HG03139 (cell line): ENCODE data around the gene TELO2.

Experiments used
- ATAC-seq: cut with Tn5 transposase; IDR thresholded peaks from one replicate; pipeline ENCODE4 v1.9.1; 2021; ENCODE audit not compliant: unreplicated experiment

The TELO2 gene

DNA sequence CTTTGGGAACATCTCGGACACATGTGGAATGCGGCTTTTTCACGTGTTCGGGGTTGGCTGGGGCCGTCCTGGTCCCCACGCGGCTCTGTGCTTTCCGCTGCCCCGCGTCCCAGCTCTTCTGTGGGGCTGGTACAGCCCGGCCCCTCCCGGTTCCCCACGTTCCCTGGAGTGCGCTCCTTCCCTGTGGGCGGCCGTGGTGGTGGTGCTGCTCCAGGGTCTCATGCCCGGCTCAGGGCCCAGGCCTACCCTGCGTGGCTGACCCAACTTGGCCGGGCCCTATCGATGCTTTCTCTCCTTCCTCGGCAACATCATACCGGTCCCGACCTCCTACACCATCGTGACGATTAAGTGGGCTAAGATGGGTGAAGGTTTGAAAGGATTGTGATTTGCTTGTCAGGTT is 3.3 kb downstream of the TELO2 start:
- no peak for ATAC-seq

DNA sequence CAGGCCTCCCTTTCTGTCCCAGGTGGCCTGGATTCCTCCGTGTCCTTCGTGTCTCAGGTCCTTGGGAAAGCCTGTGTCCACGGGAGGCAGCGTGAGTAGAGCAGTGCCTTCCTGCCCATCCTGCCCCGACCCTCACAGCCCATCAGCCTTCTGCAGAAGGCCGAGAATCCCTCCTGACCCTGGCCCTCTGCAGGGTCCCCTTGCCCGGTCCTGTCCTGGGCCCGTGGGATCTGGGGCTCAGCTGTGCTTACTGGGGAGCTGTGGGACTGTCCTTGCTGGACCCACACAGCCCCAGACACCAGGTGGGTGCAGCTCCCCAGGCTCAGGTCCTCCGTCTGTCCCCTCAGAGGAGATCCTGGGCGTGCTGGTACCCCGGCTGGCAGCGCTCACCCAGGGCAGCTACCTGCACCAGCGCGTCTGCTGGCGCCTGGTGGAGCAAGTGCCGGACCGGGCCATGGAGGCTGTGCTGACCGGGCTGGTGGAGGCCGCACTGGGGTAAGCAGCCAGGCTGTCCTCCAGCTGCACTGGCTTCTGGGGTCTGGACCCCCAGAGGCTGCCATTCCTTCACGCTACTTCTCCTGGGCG is 3.9 kb downstream of the TELO2 start:
- no peak for ATAC-seq

DNA sequence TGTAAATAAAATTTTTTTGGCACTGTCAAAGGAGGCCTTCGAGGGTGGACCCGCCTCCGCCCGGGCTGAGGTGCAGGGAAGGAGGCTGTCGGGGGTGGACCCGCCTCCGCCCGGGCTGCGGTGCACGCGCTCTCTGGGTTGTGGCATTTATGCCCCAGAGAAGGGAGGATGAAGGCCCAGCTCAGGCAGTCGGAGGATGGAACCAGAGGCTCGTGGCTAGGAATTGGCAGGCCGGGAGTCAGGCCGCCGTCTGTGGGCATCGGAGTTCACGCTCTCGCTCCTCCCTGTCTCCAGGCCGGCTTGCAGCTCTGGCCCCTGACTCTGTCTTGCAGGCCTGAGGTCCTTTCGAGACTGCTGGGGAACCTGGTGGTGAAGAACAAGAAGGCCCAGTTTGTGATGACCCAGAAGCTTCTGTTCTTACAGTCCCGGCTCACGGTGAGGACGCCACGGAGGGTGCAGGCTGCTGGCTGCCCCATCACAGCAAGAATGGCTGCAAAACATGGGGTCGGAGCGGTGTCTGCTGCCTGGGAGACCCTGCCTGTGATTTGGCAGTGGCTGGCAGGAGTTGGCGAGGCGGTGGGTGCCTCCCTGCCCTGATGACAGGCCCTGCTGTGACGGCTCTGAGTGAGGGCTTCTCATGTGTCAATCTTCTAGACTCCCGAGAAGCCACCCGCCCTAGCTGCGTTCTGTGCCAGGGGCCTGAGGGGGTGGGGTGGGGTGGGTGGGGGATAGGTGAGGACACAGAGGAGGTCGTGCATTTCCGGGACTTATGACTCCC is 5.9 kb downstream of the TELO2 start:
- no peak for ATAC-seq

- ATAC-seq, result no peak
These were observed 6.8 kb downstream of the TELO2 start for GRCh38 chr16:1499756-1500464.

DNA sequence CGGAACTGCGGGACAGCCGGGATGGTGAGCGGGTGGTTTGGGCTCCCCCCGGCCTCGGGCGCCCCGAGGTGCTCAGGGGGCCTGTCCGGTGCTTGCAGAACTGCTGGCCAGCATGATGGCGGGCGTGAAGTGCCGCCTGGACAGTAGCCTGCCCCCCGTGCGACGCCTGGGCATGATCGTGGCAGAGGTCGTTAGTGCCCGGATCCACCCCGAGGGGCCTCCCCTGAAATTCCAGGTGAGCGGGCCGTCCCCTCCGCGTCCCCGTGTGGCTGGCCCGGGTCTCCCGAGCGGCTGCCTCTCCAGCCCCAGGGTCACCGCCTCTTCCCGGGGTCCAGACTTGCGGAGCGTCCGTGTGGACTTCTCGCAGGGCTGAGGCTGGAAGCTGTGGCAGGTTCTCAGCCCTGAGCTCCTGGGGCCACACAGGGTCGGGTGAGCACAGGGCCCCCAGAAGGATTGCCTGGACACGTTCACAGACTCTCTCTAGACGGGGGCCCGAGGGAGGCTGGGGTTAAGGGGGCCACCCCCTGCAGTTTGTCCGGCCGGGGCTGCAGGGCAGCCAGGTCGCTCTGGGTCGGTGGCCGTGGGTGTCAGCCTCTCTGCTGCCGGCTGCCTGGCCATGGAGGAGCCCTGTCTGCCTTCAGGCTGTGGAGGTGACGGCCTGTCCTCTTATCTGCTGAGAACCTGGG is 7.4 kb downstream of the TELO2 start:
- ATAC-seq, result no peak

- no peak for ATAC-seq
These were observed 8.5 kb downstream of the TELO2 start for GRCh38 chr16:1501630-1502029.

DNA sequence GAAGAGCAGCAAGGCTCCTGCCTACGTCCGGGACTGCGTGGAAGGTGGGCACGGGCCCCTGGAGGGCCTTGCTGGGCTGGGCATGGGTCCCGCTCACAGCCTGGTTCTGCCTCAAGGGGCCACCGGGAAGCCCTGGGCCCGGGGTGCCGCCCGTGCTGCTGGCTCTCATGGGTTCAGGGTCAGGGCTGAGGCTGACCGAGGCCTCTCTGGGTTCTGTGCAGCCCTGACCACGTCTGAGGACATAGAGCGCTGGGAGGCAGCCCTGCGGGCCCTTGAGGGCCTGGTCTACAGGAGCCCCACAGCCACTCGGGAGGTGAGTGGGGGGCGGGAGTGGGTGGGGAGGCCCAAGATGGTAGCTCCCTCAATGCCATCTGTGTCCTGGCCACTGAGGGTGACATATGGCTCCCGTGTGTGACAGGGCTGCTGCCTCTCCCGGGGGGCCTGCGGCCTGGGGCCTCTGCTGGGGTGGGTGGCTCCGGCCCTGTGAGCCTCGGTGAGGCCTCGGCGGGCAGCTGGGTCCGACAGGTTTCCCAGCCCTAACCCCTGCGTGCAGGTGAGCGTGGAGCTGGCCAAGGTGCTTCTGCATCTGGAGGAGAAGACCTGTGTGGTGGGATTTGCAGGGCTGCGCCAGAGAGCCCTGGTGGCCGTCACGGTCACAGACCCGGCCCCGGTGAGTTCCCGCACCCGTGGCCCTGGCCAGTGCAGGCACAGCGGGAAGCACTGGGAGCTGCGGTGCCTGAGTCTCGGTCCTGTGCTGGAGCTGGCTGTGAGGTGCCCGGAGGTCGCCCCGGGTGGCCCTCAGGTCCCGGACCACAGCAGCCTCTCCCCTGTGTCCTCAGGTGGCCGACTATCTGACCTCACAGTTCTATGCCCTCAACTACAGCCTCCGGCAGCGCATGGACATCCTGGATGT is 9.2 kb downstream of the TELO2 start:
- no peak for ATAC-seq

DNA sequence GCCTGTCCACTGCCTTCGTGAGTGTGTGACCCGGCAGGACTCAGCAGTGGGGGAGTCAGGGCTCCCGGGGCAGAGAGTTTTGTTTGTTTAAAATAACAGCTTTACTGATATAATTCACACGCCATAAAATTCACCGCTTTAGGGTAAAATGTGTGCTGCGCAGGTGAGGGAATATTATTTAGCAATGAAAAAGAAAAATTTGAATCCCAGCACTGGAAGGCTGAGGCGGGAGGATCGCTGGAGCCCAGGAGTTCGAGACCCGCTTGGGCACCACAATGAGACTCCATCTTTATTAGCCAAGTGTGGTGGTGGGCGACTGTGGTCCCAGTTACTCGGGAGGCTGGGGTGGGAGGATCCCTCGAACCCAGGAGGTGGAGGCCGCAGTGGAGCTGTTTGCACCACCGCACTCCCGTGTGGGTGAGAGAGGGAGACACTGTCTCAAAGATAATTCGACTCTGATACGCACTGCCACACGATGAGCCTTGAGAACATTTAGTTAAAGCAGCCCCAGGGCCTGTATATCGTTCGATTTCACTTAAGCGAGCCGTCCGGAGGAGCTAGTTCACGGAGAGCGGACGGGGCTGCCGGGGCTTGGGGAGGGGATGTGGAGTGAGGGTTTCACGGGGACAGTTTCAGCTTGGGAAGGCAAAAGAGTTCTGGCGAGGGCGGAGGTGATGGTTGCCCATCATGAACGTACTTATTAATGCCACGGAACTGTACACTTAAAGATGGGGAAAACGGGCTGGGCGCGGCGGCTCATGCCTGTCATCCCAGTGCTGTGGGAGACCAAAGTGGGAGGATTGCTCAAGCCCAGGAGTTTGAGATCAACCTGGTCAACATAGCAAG is 10.2 kb downstream of the TELO2 start:
- no peak for ATAC-seq

- no peak for ATAC-seq
These were observed 12.1 kb downstream of the TELO2 start for GRCh38 chr16:1505073-1505844.

- no peak for ATAC-seq
These were observed 12.8 kb downstream of the TELO2 start for GRCh38 chr16:1505912-1506311.

DNA sequence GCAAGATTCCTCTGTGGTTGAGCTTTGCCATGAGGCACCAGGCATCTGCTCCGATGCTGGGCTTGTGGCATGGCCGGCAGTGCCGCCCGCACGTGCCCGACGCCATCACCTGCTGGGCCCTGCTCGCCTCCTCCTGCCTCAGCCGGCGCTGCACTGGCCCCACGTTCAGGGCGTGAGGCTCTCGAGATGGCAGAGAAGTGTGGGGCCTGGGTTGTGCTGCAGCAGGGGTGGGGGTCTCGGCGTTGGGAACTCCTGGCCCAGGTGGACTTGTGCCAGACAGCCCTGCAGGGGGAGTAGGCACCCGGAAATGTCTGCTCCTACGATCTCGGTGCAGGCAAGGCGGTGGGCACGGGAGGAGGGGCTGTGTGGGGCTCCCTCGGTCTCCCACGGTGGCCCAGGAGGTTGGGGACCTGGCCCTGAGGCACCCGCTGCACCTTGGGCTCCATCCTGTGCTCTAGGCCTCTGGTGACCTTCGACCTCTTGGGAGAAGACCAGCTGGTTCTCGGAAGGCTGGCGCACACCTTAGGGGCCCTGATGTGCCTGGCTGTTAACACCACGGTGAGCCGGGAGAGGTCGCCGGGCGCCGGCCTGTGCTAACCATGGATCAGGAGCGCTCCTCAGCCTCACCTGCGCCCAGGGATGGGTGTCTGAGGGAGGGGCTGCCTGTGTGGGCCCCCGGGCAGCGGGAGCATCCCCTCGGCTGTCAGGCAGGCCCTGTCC is 13.5 kb downstream of the TELO2 start:
- no peak for ATAC-seq

DNA sequence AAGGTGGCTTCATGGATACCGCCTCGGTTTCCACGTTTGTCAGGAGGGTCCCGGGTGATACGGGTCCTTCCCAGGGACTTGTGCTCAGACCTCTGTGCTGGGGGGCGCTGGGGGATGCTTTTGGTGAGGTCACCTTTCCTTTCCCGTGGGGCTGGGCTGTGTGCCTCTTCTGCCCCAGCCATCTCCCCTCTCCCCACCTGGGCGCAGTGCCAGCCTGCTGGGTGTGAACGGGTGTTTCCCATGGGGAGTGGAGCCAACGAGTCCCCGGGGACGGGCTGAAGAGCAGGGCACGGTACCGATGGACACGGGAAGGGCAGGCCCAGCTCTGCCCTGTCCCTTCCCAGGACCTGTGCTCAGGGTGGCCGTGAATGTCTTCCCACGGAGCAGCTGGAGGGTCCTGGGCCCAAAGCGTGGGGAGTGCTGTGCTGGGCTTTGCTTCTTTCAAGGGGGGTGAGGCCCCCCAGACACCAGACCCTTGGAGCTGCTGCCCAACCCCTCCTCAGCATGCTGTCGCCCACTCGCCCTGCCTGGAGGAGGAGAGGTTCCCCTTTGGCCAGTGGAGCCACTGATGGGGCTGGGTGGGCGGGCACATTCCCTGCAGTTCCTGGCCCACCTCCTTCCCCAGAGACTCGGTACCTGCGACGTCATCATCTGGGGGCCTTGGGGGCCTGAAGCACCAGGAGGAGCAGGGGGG is 15.5 kb downstream of the TELO2 start:
- ATAC-seq, result no peak

DNA sequence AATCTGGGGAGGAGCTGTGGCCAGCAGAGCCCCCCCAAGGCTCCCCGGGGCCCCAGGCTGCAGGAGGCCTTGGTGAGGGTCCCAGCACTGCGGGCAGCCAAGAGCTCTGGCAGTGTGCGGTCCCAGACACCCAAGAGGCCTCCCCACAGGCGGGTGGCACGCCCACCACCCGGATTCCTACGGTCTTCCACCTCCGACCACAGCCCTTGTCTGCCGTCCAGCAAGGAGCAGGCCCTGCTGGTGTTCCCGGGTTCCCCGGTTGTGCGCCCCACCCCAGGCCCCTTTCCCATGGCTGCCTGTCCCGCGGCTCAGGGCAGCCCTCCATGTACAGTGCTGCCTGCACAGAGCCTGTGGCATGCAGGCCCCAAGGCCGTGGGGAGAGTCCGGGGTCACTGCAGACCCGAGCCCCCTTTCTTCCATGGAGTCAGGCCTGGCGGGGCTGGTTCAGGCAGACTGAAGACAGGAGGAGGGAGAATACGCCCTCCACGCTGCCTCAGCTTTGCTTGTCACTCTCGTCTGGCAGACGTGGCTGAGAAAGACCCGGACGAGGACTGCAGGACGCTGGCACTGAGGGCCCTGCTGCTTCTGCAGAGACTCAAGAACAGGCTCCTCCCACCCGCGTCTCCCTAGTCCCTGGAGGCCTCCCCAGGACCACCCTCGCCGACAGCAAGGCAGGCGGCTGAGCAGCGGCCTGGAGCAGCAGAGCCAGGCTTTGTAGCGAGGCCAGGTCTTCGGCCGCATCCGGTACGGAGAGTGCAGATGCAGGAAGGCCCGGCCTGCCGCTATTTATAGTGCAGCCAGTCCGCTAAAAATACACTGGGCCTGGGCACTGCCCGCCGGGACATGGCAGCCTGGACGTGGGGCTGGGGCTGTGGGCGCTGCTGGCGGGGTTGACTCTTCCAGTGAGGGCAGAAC is 16.4 kb downstream of the TELO2 start:
- no peak for ATAC-seq

GRCh38 chr16:1510272-1510671 is 17.1 kb downstream of the TELO2 start:
- ATAC-seq, result no peak

- no peak for ATAC-seq
These were observed 17.8 kb downstream of the TELO2 start for GRCh38 chr16:1510941-1511351.

DNA sequence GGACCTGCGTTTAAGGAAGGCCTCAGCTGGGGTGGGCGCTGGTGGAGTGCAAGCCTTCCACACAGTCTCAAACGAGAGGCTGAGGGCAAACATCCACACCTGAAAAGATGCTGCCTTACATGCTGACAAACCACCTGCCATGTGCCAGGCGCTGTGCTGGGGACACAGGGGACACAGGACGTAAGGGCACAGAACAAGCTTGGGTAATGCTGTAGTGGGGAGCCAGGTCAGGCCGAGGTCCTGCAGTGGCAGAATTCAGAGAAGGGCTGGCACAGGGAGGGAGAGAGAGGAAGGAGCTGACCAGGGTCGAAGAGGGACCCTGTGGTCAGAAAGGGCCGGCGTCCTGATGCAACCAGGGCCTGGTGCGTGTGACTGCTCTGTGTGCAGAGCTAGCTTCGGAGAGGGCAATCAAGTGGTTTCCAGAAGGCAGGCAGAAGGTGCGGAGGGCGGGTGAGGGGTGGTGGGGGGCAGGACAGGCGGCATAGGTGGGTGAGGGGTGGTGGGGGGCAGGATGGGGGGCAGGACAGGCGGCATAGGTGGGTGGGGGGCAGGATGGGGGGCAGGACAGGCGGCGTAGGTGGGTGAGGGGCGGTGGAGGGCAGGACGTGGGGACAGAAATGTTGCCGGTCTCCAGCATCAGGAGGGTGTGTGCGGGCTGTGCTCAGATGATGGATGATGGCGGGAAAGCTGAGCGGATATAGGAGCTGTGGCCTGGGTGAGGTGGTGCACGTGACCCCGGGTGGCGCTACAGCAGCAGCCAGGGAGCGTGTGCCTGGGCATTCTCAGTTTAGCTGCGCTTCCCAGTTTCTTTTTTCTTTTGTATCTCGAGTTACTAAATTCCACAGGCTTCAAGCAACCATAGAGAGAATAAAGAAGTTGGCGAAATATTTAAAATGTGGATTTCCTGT is 18.8 kb downstream of the TELO2 start:
- ATAC-seq, result no peak
